ENCODE results near the gene GPS1.

GPS1 gene

DNA sequence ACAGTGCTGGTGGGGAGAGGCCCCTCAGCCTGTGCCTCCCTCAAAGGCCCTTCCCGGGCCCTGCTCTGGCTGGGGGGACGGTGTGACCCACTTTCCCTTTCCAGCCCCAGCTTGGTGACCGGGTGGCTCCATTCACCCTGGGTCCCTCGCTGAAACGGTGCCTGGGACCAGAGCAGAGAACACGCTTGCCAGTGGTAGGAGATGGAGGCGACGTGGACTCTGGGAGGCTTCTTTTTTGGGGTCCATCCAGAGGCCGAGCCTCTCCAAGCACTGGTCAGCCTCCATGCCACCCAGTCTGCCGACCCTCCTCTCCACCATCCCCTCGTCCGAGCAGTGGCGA lies 36.8 kb upstream of the GPS1 start:
- no peak for DNase-seq (ENCODE audit: low spot score)

DNA sequence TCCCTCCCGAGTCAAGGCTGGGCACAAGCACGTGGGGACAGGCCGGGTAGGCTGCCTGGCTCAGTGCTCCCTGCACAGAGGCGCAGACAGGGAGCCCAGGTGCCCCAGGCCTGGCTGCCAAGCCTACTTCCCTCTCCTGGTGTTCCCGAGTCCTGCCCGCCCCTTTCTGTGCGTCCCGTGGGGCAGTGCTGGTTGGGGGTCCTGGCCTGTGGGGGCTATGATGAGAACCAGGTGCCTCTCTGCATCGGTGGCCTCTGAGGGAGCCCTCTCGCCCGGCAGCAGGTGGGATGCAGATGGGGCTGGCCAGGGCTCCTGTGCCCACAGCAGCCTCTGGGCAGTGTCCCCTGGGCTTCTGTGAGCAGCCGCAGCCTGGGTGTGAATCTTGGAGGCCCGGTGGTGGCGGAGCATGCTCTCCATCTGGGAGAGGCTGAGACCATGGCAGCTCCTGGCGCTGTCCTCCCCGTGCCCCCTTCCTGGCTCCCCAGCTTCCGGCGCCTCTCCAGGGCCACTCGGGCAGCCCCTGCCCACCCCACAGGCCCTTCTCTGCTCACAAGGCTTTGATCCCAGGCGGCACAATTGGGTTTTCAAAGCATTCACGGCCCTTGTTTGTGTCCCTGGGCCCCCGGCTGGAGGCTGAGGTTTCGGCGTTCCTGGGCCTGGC lies 36.3 kb upstream of the GPS1 start:
- DNase-seq (ENCODE audit: low spot score) = no peak

DNA sequence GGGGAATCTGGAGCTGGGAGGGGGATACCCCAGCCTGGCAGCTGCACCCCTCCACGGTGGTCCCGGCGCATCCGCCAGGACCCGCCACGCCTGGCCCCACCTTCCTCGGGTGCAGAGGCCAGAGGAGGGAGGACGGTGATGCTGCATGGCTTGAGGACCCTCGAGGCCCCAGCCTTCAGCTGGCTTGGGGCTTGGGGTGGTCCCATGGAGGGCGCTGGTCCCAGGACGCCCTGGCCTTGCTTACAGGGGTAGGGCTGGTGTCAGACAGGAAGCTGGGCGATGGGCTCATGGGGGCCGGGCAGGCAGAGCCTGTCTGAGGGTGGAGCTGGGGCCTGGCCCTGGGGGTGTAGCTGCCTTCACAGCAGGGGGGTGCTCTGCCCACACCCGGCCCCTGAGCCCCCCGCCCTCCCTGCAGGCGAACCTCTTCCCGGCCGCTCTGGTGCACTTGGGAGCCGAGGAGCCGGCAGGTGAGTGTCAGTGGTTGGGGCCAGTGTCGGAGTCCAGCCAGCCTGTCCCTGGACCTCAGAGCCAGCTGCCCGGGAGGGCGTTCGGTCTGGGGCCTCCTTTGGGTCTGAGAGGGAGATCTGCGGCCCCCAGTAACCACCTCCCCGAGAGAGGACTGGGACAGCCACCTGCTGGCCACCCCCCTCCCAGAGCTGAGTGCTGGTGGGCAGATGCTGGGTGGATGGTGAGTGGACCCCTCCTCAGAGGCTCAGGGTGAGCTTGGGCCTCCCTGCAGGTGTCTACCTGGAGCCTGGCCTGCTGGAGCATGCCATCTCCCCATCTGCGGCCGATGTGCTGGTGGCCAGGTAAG lies 35.4 kb upstream of the GPS1 start:
- no peak for DNase-seq (ENCODE audit: low spot score)

DNA sequence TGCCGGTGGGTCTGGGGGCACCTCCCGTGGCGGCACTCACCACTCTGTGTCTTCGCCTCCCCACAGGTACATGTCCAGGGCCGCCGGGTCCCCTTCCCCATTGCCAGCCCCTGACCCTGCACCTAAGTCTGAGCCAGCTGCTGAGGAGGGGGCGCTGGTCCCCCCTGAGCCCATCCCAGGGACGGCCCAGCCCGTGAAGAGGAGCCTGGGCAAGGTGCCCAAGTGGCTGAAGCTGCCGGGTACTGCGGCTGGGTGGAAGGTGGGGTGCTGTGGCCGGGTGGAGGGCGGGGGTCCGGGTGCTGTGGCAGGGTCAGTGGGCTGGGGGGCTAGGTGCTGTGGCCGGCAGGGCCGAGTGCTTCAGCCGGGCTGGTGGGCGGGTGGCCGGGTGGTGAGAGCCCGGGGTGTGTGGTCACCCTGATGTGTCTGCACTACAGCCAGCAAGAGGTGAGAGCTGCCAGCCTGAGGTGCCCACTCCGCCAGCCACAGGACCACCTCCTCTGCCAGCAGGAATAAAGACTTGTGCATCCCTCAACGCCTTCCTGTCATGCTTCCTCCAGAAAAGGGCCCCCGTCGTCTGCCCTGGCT lies 34.7 kb upstream of the GPS1 start:
- DNase-seq (ENCODE audit: low spot score) = no peak

DNA sequence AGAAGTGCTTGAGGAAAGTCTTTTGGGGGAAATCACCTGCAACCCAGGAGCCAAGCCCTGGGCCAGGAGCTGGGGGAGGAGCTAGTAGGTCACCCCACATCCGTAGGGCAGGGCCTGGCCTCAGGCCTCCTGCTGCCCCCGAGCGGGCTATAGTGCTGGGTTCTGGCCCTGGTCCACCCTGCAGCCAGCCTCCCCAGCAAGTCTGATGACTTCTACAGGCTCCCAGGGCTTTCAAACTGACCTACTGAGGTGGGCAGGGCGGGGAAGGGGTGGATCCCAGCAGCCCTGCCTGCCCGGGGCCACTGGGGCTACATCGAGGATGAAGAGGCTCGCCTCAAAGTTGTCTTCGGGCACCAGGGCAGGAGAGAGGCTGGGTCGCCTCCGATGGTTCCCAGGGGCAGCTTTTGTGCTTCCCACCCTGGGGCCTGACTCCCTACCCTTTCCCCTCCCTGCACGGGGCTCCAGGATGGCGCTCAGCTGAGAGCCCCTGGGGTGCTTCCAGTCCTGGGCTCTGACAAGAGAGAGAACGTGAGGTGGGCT lies 34.0 kb upstream of the GPS1 start:
- no peak for DNase-seq (ENCODE audit: low spot score)

DNA sequence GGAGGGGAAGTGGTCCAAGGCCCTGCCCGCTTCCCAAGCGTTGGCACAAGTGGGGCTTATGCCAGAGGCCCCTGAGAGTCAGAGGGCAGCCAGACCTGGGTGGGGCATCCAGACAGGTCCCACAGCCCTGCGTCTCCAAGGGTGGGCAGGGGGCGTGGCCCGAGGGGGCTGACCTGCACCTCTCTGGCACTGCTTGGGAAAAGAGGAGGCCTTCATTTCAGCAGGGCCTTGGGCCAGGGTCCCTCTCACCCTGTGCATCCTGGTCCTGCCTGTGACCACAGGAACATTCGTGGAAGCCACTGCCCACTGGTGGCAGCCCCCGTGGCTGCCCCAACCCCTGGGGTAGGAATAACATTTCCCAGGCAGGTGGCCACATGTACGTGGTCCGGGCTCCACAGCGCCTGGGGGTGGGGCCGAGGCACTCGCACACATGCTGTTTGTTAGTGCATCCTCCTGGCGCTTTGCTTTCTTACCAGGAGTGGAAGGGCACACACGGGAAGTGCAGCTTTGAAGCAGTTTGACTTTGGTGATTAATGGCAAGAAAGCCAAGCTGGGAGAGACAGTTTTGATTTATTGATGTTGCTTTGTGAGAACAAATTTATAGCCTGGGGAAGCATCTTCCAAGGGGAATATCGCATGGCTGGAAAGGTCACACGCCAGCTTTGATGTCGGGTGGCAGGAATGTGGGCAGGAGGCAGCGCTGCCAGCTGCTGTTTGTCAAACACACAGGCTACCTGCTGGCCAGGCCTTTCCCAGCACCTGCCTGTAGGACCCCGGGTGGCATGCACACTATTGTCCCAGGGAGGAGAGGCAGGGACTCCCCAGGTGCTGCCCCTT lies 33.3 kb upstream of the GPS1 start:
- no peak for DNase-seq (ENCODE audit: low spot score)

DNA sequence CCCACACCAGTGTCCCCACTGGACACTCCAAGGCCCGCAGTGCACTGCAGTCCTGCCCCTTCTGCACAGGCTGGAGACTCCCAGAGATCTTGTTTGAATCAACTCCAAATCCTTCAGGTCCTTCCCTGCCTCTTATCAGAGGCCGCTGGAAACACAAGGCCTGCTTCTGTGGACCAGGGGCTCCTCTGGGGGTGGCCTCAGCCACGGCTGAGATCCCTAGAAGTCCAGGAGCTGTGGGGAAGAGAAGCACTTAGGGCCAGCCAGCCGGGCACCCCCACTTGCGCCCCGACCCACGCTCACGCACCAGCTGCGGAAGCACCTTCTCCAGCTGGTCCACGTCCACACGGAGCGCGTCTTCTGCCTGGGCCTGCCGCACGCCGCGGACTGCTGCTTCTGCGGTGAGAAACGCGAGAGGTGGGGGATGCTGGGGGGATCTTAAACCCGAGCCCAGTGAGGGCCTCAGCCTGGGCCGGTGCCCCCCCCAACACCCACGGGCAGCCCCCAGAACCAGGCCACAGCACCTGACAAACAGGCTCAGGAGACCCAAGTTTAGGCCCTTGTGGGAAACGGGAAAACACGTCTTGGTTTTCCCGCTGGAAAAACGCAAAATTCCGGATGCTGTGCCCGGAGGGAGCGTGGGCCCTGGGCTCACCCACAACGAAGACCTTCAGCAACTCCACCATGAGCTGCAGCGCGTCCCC lies 32.6 kb upstream of the GPS1 start:
- no peak for DNase-seq (ENCODE audit: low spot score)

DNA sequence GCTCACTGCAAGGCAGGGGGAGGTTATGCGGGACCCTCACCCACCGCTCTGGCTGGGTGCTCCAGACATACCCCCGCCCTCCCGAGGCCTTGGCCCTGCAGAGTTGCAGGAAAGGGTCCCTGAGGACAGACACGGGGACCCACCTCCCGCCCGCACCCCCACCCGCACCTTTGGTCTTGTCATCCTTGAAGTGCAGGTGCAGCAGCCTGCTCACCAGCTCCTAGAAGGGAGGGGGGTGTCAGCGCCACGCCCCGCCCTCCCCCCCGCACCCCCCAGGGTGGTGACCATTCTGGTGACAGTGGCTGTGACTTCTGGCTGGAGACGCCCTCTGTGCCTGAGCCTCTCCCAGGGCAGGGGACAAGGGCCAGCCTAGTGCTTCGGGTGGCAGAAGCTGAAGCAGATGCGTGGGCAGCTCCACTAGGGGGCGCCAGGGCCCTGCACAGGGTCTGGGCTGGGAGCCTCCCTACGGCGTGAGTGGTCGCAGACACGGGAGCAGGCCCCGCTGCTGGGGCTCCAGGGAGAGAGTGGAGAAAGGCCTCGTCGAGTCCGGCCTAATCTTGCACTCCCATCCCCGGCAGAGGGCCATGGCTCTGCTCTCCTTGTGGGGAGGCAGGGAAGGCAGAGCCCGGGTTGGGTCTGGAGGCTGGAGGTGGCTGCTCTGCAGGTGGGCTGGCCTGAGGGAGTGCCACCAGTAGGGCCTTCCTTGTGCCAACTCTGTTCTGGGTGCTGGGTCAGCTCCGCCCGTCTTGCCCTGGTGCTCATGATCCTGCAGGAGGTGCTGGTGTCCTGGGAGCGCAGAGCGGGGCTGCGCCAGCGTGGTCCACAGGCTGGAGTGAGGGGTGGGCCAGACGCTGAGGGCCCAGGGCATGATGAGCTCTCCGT lies 31.8 kb upstream of the GPS1 start:
- peak; percentile 54 for DNase-seq (ENCODE audit: low spot score)

DNA sequence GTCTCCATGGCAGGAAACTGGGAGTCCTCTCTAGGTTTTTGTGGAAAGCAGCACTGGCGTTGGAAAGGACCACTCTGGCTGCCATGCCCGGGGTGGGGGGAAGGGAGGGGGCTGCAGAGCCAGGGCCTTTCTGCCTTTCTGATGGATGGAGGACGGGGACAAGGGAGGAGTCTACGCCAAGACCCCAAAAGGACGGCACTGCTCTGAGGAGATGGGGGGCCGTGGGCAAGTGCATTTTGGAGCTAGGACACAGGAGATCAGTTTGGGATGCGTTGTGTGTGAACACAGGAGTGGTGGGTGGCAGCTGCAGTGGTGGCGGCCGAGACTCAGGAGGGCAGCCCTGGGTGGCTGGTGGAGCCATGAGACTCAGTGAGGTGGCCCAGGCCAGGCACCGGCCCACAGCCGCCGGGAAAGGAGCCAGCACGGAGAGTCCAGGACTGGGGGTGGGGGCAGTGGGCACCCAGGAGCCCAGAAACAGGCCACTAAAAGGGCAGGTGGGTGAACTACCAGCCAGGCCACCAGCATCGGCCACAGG lies 31.1 kb upstream of the GPS1 start:
- no peak for DNase-seq (ENCODE audit: low spot score)

DNA sequence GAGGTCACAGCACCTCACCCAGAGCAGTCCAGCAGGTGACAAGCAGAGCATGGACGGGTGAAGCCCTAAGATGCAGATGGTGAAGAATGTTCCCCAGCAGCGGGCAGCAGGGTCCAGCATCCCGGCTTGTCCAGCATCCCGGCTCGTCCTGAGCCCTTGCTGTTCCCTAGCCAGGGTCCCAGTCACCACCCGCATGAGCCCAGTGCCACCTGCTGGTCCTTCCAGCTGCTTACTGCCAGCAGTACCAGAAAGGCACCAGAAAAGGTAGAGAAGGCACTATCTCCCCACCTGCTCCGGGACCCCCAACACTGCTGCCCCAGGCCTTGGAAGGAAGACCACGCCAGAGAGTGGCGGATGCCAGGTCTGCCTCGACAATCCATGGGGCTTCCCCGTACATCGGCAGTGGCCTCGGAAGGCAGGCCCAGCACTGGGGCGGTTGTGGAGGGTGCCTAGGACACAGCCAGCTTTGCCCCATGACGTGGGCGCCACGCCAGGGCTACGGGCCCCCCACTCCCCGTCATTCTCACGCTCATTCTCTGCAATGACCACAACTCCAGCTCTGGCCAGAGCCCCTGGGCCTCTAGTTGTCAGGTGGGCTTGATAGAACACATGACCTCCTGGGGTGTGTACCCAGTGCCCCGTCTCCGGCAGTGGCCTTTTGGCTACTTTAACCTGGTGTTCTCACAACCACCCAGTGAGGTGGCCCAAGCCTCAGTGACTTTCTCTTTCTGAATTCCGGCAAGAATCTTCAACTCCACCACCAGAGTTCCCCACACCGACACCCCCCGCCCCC lies 30.4 kb upstream of the GPS1 start:
- DNase-seq (ENCODE audit: low spot score) = peak; percentile 53

DNA sequence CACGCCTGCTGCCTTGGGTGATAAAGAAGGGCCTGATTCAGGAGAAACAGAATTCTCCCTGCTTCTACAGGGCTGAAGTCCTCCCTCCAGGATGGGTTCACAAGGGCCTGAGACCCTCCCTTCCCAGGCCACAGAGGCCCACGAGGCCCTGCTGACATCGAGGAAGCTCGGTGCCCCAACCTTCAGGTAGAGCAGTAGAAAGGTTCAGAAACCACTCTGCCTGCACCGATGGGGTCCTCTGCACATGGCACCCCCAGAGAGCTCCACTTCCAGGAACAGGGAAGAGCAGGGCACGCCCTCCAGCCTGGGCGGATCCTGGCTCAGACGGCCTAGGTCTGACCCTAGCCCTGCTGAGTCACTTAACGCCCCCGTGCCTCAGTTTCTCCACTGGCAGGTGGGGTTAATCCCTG lies 29.8 kb upstream of the GPS1 start:
- no peak for DNase-seq (ENCODE audit: low spot score)

DNA sequence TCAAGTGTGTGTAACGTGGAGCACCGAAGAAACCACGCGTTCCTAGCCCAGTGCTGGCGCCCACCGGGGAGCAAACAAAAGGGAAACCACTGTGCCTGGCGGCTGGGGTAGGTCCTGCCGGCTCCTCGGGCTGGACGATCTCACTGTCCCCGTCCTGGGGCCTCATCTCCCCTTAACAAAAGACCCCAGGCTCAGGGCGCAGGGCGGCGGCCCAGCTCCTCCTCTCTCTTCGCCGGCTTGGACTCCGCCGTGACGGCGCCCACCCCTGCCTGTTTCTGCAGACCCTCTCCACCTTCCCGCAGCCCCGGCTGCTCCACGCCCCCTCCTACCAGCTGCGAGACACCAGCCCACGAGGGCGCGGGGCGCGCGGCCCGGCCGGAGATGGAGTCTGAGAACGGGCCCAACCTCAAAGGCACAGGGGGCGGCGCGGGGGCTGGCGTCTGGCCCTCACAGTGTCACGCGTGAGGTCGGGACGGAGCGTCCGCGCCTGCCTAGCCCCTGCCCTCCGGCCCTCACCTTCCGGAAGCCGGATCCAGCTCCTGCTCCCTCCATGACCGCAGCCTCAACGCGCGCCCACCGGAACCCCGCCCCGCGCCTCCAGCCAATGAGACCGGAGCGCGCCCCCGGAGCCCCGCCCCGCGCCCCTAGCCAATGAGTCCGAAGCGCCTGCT lies 29.3 kb upstream of the GPS1 start, which contains the start of gene CENPX:
Gene CENPX (minus strand): TSS at position 569 of the 671 bp plus-strand sequence. CDS start 17 bp downstream, at position 552.
- DNase-seq (ENCODE audit: low spot score) = no peak

DNA sequence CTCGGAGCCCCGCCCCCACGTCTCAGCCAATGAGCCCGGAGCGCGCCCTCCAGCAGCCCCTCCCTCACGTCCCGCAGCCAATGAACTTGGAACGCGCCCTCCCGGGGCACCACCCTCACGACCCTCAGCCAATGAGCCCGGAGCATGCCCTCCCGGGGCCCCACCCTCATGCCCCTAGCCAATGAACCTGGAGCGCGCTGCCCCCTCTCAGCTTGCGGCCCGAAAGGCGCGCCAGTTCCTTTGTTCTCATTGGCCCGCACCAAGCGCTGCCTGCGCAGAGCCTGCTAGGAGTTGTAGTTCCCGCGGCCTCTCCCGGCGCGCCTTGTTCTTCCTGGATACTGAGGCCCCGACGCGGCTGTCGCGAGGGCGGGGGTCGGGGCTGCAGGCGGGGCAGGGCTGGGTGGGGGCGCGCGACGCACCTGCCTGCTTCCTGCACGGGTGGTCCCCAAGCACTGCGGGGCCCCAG lies 28.7 kb upstream of the GPS1 start, which contains the start of gene LRRC45:
Gene LRRC45 (plus strand): TSS at position 325 of the 466 bp plus-strand sequence. CDS start 339 bp downstream, outside the sequence.
- DNase-seq (ENCODE audit: low spot score) = peak; percentile 100

DNA sequence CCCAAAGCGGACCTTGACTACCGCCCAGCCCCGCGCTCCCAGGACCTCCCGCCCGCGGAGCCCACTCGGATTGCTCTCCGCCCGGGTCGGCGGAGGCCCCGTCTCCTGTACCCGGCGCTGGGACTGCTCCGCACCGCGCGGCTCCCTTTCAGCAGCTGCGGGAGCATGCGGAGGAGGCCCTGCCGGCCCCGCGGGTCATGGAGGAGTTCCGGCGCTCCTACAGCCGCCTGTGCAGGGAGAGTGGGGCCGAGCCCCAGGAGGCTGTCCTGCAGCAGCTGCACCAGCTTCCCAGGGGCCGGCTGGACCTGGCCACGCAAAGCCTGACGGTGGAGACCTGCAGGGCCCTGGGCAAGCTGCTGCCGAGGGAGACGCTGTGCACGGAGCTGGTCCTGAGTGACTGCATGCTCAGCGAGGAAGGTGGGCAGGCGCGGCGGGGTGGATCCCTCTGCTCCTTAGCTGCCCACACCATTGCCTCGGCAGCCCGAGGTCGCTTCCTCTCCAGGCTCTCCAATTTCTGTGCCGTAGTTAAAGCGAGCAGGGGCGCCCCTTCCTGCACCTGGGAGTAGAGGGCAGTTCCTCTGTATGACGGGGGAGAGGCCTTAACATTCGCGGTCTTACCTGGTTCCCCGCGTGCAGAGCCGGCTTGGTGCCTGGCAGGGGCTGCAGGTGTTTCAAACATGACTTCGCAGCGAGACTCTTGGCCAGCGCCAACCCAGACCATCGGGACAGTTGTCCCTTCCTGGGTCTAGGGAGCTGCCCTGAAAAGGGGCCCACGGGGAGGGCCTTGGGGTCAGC lies 28.1 kb upstream of the GPS1 start:
- no peak for DNase-seq (ENCODE audit: low spot score)

DNA sequence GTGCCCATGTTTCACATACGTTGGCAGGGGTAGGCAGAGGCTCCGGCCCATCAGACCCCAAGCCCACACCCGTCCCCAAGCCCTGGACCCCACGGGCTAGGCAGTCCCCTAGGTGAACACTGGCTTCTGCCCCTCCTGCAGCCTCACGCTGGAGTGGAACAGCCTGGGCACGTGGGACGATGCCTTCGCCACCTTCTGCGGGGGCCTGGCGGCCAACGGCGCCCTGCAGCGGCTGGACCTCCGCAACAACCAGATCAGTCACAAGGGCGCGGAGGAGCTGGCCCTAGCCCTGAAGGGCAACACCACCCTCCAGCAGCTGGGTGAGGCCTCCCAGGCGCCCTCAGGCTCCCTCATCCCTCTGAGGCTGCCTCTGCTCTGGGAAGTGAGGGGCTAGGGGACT lies 26.8 kb upstream of the GPS1 start:
- no peak for DNase-seq (ENCODE audit: low spot score)

DNA sequence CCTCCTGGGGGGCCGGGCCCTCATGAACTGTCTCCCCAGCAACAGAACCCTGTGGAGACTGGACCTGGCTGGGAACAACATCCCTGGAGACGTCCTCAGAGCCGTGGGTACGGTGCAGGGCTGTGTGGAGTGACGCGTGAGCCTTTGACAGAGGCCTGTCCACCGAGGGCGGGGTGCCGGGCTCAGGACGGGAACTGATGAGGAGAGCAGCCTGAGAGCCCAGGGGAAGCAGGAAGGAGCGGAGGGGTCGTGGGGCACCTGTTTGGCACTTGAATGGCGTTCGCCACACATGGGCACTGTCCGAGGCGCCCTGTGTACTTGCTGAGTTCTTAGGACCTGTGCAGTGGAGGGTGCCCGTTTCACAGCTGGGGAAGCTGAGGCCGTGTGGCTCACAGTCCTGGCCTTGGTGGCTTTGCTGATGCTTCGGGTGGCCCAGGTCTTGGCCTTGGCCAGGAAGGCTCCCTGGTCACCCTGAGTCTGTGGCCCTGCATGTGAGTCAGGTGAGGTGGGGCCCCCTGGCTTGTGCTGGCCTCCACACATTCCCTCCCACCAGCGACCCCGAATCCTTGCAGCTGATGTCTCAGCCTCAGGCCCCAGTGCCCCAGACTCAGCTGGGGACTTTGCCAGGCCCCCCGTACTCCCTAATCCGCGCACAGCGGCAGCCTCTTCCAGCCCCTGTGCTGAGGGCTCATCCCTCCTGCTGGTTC lies 26.1 kb upstream of the GPS1 start:
- no peak for DNase-seq (ENCODE audit: low spot score)

DNA sequence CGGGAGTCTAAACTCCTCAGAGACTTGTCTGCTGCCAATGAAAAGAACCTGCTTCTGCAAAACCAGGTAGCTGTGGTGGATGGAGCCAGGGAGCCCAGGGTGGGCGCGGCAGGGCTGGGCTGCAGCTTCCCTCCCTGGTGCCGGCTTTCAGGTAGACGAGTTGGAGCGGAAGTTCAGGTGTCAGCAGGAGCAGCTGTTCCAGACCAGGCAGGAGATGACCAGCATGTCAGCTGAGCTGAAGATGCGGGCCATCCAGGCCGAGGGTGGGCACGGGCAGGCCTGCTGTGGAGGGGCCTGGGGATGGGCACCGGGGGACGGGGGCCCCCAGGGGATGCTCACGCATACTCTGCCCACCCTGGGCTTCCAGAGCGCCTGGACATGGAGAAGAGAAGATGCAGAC lies 23.5 kb upstream of the GPS1 start:
- DNase-seq (ENCODE audit: low spot score) = no peak
